ENCODE measurements around the gene RHBDD2.
"Not testable (repeated sequence)": the region's sequence is repeated elsewhere in the genome, so short reads cannot be mapped to it uniquely, and the experiment has no call there.

Gene RHBDD2

DNA sequence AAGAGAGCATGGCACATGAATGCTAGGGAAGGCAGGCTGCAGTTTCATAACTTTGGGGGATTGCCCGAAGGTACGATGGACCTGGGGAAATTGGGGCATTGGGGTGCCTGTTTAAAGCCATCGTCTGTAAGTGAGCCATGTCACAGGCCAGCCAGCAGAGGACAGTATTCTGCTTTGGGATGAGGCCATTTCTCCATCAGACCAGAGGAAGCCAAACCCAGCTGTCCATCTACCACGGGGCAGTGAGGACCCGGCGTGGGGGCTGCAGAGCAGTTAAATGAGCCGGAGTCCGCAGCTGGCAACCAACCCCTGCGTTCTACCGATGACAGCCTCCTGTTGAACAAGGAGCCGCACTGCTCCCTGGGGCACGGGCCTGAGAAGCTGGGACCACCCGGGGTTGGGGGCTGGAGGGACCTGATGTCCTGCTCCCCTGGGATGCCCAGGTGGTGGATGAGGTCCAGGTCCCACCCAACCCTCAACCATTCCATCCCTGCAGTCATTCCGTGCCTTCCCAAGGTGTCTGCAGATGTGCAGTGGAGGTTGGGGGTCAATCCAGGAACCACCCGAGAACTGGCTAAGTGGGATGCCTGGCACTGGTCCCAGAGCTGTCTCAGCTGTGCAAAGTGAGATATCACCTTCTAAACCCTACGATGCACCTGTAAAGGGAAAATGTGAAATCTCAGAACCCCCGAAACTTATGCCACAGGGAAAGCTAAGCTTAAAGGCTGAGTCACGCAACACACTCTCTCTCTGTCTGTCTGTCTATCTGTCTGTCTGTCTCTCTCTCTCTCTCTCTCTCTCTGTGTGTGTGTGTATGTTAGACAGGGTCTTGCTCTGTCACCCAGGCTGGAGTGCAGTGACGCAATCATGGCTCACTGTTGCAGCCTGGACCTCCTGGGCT lies 12.1 kb upstream of the RHBDD2 start:
- peak; percentile 67 for DNase-seq (ENCODE audit: low read depth, low spot score)

DNA sequence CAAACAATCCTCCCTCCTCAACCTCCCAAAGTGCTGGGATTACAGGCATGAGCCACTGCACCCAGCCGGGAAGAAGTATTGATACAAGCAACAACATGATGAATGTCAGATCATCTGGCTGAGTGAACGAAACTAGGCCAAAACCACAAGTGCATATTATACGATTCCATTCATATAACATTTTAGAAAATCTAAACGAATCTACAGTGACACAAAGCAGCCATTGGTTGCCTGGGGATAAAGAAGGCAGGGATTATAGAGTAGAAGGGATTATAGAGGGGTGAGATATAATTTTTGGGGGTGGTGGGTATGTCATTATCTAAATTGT lies 11.5 kb upstream of the RHBDD2 start:
- no peak for DNase-seq (ENCODE audit: low read depth, low spot score)

DNA sequence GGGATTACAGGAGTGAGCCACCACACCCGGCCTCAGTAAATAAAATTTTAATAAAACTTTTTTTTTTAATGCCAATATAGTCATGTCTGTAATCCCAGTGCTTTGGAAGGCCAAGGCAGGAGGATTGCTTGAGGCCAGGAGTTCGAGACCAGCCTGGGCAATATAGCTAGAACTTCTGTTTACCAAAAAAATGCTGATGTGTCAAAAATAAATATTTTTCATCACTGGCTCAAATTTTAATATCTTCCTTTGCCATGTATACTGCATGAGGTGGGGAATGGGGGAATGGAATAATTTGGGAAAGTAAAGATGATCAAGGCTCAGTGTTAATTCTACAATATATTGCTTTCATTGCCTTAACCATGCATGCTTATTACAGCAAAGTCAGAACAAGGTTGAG lies 10.7 kb upstream of the RHBDD2 start:
- no peak for DNase-seq (ENCODE audit: low read depth, low spot score)

DNA sequence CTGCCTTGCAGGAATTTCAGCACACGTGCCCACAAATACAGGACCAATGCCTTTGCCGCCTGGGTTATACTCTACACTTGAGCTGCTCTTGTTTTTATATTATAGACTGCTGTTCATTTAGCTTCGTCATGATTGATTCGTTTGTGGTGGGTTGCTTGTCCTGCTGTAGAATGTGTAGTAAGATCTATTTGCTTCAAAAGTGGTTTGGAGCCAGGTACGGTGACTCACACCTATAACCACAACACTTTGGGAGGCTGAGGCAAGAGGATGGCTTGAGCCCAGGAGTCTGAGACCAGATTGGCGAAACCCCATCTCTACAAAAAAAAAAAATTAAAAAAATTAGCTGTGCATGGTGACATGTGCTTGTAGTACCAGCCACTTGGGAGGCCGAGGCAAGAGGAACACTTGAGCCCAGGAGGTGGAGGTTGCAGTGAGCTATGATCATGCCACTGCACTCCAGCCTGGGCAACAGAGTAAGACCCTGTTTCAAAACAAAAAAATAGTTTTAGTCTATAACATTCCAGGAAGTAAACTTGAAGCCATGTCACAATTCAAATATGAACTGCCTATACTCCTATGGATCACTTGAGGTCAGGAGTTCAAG lies 9.0 kb upstream of the RHBDD2 start:
- DNase-seq (ENCODE audit: low read depth, low spot score): no peak

DNA sequence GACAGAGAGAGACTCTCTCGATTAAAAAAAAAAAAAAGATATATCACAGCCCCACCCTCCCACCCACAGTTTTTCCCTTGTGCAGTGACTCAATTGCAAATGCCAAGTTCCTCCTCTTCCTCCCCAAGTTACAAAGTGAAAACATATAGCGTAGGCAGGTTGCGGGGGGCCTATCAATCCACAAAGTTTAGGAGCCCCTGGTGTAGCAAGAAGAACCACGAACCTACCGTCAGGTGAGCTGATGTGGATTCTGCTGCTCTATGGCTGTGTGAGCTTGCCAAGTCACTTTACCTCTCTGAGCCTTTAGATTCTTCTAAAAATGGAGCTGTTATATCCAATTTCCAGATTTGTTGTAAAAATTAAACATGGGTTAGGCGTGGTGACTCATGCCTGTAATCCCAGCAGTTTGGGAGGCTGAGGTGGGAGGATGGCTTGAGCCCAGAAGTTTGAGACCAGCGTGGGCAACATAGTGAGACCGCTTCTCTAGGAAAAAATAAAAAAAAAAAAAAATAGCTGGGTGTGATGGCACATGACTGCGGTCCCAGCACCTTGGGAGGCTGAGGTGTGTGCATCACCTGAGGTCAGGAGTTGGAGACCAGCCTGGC lies 8.2 kb upstream of the RHBDD2 start:
- no peak for DNase-seq (ENCODE audit: low read depth, low spot score)

DNA sequence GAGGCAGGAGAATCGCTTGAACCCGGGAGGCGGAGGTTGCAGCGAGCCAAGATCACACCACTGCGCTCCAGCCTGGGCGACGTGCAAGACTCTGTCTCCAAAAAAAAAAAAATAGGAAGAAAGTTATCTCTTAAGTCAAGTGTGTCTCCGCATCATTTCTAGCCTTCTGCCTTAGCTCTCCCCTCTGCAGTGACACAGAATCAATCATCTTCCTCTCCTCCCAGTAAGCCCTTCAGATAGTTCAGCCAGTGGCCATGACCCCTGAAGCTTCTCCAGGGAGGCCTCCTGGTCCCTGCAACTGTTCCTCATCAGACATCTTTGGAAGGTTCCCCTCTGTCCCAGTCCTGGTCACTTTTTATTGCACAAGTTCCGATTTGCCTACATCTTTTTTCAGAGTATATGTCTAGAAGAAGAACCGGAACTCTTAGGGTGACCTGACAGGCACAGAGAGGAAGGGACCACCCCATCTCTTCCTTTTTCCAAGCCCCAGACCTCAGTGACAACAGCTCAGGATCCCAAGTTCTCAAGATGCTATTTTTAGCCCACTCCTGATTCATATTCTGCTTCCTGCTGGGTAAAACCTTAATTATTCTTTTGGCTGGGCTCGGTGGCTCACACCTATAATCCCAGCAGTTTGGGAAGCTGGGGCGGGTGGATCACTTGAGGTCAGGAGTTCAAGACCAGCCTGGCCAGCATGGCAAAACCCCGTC lies 6.6 kb upstream of the RHBDD2 start:
- no peak for DNase-seq (ENCODE audit: low read depth, low spot score)

DNA sequence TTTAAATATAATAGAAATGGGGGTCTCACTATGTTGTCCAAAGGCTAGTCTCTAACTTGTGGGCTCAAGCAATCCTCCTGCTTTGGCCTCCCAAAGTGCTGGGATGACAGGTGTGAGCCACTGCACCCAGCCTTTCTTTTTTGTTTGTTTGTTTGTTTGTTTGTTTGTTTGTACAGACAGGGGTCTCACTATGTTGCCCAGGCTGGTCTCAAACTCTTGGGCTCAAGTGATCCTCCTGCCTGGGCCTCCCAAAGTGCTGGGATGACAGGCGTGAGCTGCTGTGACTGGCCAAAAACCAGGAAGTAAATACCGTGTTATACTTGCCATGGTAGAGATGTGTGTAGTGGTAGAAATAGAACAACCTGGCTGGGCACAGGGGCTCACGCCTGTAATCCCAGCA lies 4.7 kb upstream of the RHBDD2 start:
- not testable (repeated sequence) for DNase-seq (ENCODE audit: low read depth, low spot score)

DNA sequence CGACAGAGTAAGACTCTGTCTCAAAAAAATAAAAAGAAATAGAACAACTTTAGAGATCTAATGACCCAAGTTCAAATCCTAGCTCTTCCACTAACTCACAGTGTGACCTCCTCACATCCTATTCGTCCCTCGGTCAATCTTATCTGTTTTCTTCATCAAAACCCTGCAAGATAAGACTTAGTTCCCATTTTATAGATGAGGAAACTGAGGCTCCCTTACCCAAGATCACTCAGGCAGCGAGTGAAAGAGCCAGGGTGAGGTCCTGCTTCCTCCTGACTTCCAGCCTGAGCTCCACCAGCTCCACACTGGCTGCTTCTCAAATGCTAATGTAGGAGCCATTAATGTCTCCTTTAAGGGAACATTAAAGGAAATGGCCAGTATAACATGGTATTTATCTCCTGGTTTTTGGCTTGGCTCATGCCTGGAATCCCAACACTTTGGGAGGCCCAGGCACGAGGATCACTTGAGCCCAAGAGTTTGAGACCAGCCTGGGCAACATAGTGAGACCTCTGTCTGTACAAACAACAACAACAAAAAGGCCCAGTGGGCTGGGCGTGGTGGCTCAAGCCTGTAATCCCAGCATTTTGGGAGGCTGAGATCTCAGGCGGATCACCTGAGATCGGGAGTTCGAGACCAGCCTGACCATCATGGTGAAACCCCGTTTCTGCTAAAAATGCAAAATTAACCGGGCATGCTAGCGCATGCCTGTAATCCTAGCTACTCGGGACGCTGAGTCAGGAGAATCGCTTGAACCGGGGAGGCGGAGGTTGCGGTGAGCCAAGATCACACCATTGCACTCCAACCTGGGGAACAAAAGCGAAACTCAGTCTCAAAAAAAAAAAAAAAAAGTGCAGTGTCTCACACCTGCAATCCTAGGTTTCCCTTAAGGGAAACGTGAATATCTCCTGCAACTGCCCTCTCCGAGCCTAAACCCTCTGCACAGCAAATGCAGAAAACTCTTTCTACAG lies 3.4 kb upstream of the RHBDD2 start:
- no peak for DNase-seq (ENCODE audit: low read depth, low spot score)

DNA sequence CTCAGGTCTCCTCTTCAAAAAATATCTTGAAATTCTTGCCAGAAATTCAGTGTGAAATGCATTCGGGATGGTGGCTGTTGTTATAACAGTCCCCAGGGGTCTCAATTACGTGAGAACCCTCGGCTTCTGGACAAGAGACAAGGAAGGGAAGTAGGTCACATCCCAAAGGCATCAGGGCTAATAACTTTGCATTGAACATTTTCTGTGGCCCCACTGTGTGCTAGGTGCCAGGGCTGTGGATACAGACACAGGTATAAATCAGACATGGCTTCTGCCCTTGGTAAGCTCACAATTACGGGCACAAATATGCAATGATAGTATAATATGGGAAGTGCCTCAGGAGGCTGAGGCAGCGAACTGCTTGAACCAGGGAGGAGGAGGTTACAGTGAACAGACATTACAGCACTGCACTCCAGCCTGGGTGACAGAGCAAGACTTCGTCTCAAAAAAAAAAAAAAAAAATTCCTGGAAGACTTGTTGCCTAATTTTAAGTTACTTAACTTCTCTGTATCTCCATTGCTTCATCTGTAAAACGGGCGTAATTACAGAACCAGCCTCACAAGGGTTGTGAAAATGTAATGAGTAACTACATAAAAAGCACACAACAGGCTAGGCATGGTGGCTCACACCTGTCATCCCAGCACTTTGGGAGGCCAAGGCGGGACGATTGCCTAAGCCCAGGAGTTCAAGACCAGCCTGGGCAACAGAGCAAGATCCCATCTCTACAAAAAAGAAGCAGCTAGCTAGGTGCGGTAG lies 2.5 kb upstream of the RHBDD2 start:
- no peak for DNase-seq (ENCODE audit: low read depth, low spot score)

DNA sequence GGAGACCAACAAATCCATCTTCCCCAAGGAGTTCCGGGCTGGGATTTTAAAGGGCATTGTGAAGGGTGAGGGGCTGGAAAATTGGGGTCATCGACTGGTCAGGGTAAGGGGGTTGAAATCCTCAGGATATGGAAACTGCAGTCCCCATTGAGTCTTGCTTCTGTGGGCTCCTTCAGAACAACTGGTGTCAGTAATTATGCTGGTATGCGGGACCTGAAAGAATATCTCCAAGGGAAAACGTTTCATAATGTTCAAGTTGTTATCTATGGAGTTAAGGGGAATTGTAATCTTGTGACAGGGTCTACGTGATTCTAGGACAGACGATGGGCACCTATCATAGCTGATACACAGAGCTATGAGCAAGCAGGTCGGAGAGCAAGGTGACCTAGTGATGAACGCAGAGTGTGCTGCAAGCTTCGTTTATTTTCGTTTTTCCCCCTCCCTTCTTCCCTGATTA lies 494 bp upstream of the RHBDD2 start:
- DNase-seq (ENCODE audit: low read depth, low spot score): no peak

DNA sequence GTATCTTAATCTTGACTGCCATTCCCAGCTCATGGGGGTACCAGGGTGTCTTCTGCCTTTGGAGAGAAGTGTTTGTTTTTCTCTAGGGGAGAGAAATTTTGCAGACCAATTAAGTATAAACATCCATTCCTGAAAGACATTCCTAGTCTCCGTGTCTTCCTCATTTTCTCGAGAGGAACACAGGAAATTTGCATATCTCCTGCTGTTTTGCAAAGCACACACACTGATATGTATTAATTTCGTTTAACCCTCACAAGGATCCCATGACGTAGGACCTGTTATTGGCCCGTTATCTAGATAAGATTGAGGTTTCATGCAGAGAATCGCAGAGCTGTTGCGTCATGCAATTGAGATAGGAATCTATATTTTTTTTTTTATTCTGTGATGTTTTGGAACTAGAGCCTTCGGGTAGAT lies 944 bp downstream of the RHBDD2 start:
- no peak for DNase-seq (ENCODE audit: low read depth, low spot score)

DNA sequence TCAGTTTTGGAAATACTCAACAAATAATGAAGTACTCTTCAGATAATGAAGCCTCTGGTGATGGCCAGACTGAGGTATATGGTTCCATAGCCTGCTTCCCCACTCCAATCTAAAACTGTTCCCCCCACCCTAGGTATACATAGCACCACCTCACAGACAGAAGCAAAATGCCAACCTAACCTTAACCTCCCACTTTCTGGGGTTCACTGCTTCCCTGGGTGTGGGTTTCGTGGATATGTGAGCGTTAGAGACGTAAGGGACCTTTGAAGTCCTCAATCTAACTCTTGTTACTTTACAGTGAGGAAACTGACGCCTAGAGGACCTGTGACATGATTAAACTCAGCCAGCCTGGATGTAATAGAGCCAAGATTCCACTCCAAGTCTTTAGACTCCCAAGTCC lies 1.4 kb downstream of the RHBDD2 start:
- DNase-seq (ENCODE audit: low read depth, low spot score): no peak

DNA sequence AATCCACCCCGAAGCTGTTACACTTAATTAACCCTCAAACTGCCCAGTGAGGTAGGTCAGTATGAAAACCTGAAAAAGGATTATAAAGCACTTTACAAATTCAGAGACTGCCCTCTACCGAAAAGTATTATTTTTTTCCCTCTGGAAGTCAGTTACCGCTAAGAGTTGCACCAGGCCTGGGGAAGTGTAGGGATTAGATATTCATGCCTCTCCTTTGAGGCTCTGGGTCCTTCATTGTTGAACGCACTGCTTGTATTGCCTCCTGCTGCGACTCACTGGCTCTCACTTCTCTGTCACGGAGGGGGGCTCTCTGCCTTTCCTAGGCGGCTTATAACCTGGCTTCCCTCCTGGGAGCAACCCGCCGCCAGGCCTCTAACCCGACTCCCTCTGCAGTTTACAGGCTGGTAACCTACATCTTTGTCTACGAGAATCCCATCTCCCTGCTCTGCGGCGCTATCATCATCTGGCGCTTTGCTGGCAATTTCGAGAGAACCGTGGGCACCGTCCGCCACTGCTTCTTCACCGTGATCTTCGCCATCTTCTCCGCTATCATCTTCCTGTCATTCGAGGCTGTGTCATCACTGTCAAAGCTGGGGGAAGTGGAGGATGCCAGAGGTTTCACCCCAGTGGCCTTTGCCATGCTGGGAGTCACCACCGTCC lies 2.7 kb downstream of the RHBDD2 start:
- peak; percentile 65 for DNase-seq (ENCODE audit: low read depth, low spot score)

DNA sequence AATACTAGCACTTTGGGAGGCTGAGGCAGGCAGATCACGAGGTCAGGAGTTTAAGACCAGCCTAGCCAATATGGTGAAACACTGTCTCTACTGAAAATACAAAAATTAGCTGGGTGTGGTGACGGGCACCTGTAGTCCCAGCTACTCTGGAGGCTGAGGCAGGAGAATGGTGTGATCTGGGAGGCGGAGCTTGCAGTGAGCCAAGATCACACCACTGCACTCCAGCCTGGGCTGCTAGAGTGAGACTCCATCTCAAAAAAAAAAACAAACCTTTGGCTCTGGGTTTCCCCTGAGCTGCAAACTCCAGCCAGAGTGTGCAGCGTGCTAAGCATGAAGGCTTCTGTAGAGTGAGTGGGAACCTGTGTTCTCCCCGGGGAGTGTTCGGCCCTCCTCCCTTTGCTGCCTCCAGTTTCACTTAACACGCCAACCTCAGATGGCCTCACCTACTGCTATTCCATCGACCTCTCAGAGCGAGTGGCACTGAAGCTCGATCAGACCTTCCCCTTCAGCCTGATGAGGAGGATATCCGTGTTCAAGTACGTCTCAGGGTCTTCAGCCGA lies 4.5 kb downstream of the RHBDD2 start:
- DNase-seq (ENCODE audit: low read depth, low spot score): not testable (repeated sequence)

DNA sequence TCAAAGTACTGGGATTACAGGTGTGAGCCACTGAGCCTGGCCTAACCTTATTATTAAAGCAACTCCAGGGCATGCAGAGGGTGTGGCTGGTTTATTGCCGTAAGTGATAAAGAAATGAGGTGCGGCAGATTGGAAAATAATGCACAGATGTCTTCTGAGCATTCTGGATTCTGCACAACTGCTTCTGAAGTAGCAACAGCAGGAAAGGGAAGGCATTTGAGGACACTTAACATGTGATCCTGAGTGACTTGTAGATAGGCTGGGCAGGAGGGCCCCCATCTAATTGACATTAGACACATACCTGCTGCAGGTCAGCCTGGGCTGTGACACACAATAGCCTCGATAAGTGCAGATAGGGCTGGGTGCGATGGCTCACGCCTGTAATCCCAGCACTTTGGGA lies 5.6 kb downstream of the RHBDD2 start:
- DNase-seq (ENCODE audit: low read depth, low spot score): no peak

DNA sequence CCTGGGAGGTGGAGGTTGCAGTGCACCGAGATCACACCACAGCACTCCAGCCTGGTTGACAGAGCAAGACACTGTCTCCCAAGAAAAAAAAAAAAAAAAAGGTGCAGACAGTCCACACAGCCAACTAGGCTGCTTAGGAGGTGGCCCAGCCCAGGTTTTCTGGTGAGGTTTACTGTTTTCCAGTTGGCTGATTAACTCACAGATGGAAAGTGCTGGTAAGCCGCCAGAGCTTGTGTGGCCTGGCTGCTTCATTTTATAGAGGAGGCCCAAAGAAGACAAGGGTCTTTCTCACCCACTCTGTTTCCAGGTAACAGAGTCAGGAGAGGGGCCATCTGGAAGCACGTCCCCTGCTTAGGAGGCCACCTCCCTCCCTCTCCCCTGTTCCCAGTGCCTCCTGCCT lies 6.2 kb downstream of the RHBDD2 start:
- DNase-seq (ENCODE audit: low read depth, low spot score): no peak

DNA sequence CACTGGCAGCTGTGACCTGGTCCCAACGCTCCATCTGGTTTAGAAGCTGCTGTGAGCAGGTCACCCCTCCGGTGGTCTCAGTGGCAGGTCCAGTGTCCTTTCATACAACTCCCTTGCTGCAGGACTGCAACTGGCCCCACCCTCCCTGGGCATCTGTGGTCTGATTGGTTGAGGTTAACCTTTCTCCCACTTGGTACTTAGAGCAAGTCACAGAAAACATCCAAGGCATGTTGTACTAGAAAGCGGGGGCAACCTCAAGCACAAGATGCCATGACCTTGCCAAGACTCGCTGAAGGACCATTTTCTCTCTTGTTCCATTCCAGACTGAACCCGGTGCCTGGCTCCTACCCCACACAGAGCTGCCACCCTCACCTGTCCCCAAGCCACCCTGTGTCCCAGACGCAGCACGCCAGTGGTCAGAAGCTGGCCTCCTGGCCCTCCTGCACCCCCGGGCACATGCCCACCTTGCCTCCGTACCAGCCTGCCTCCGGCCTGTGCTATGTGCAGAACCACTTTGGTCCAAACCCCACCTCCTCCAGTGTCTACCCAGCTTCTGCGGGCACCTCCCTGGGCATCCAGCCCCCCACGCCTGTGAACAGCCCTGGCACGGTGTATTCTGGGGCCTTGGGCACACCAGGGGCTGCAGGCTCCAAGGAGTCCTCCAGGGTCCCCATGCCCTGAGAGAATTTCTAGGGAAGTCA lies 9.0 kb downstream of the RHBDD2 start:
- DNase-seq (ENCODE audit: low read depth, low spot score): no peak

DNA sequence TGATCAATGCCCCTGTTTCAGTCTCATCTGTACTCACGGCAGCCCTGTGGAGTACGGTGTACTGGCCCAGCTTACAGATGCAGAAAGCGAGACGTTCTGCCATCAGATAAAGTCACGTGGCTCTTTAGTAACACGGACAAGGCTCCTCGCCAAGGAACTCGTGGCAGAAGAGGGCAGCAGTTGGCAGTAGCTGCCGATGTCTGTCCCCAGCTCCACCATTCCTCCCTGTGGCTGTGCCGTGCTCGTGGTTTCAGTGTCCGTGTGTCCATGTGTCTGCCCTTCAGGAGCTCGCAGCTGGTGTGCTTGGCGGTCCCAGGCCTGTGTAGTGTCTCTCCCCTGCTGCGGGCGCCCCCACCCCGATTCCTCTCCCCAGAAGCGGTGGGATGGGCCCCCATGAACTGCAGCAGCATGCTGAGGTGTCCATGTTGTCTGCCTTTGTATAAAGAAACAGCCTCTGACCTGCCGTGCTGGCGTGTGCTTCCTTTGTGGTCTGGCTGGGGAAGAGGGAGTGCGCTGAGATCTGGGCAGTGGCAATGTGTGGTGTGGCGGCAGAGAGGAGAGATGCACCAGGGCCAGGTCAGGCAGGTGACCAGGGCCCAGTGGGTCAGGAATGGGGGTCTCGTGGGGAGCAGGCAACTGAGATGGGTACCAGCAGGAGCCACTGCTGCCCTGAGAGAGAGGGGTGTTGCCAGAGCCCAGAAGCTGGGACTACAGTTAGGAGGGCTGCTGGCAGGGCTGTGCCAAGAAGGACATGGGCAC lies 9.8 kb downstream of the RHBDD2 start:
- no peak for DNase-seq (ENCODE audit: low read depth, low spot score)
